CMK (cell line): ENCODE measurements around the gene CEP97.
"Not testable (repeated sequence)": the region's sequence is repeated elsewhere in the genome, so short reads cannot be mapped to it uniquely, and the experiment has no call there.

Source experiments
- DNase-seq: peaks from one replicate; pipeline ENCODE4 v3.0.0-alpha.2; 2010; ENCODE audit warnings: low read depth

Gene CEP97

GRCh38 chr3:101762041-101762646 lies 37.7 kb downstream of the CEP97 start:
- no peak for DNase-seq

- not testable (repeated sequence) for DNase-seq
Measured at GRCh38 chr3:101777745-101778281, 53.4 kb downstream of the CEP97 start.

- DNase-seq, result no peak
Measured at GRCh38 chr3:101778385-101779046, 54.1 kb downstream of the CEP97 start.

GRCh38 chr3:101779047-101779821 lies 54.8 kb downstream of the CEP97 start, which contains the start of gene NXPE3:
Gene NXPE3 (plus strand): TSS chr3:101779211. CDS start chr3:101785597, 6,386 bp downstream.
- peak; percentile 45 for DNase-seq

- no peak for DNase-seq
Measured at GRCh38 chr3:101779822-101780381, 55.5 kb downstream of the CEP97 start.

- no peak for DNase-seq
Measured at GRCh38 chr3:101780661-101781060, 56.2 kb downstream of the CEP97 start.

GRCh38 chr3:101781166-101781565 lies 56.8 kb downstream of the CEP97 start:
- no peak for DNase-seq

GRCh38 chr3:101784855-101785613 lies 60.6 kb downstream of the CEP97 start:
- DNase-seq, result no peak

GRCh38 chr3:101791778-101792177 lies 67.4 kb downstream of the CEP97 start:
- DNase-seq, result no peak

GRCh38 chr3:101796077-101796680 lies 71.8 kb downstream of the CEP97 start:
- DNase-seq, result no peak

- no peak for DNase-seq
Measured at GRCh38 chr3:101801174-101801573, 76.8 kb downstream of the CEP97 start.

- DNase-seq, result no peak
Measured at GRCh38 chr3:101802179-101802578, 77.8 kb downstream of the CEP97 start.

GRCh38 chr3:101803173-101803782 lies 78.9 kb downstream of the CEP97 start:
- DNase-seq, result no peak

GRCh38 chr3:101803939-101804338 lies 79.5 kb downstream of the CEP97 start:
- no peak for DNase-seq

- no peak for DNase-seq
Measured at GRCh38 chr3:101806491-101806890, 82.1 kb downstream of the CEP97 start.

- no peak for DNase-seq
Measured at GRCh38 chr3:101807888-101808287, 83.5 kb downstream of the CEP97 start.

GRCh38 chr3:101809178-101810021 lies 85.0 kb downstream of the CEP97 start:
- DNase-seq, result no peak

GRCh38 chr3:101810022-101810418 lies 85.6 kb downstream of the CEP97 start:
- no peak for DNase-seq

GRCh38 chr3:101811875-101812274 lies 87.5 kb downstream of the CEP97 start:
- DNase-seq, result no peak

- DNase-seq, result no peak
Measured at GRCh38 chr3:101812895-101813294, 88.5 kb downstream of the CEP97 start.
